ENCODE results near the gene SLC7A14. TPM values are rescaled to one million over a fixed set of nuclear protein-coding genes. Genes with fewer than 3 reads are reported as not detected.

The SLC7A14 gene
- total RNA-seq, 1 donor from 2014 or later: not detected

DNA sequence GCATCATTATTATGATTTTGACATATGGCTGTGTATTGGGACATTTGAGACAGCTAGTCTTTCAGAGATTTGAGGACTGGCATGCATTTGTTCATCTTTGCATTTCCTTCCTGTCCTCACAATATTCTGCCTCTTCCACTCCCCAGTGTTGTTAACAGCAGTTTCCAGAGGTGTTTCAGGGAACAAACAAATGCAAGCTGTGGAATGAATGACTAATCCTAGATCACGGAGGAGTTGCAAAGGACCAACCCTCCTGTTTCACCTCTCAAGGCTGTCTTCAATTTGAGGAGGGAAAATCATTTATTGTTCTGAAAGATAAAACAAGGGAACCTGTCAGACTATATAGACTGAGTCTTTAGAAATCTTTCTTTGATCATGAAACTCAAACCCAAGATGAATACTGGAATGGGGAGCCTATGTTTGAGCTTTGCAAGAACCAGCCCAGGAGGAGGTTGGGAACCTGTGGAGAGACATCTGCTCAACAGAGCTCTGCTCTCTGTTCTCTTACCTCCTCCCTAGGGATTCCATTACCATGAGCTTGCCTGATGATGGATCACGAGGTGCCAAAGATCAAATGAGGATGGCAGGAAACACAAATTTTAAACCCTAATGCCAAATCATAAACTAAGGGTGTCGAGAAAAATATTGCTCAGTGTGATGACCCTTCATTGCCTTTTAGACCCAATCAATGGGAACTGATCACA lies 68.5 kb downstream of the SLC7A14 start:
- no peaks in the 10 kb centered on the region for H3K9me3 ChIP-seq
- DNase-seq (ENCODE audit: low spot score in 2 of 2): no peak
- no peaks in the 10 kb centered on the region for H3K4me1 ChIP-seq
- intact Hi-C loops (cut with DNase I): no loop called here
- no peak overlapping the region for H3K27ac ChIP-seq
- TF ChIP-seq, protein P1, sequence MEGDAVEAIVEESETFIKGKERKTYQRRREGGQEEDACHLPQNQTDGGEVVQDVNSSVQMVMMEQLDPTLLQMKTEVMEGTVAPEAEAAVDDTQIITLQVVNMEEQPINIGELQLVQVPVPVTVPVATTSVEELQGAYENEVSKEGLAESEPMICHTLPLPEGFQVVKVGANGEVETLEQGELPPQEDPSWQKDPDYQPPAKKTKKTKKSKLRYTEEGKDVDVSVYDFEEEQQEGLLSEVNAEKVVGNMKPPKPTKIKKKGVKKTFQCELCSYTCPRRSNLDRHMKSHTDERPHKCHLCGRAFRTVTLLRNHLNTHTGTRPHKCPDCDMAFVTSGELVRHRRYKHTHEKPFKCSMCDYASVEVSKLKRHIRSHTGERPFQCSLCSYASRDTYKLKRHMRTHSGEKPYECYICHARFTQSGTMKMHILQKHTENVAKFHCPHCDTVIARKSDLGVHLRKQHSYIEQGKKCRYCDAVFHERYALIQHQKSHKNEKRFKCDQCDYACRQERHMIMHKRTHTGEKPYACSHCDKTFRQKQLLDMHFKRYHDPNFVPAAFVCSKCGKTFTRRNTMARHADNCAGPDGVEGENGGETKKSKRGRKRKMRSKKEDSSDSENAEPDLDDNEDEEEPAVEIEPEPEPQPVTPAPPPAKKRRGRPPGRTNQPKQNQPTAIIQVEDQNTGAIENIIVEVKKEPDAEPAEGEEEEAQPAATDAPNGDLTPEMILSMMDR (IDR thresholded peaks at IDR 0.05): no peak
- no peak overlapping the region for H3K4me3 ChIP-seq
- no peaks in the 10 kb centered on the region for H3K27me3 ChIP-seq
- H3K36me3 ChIP-seq: no peaks in the 10 kb centered on the region

DNA sequence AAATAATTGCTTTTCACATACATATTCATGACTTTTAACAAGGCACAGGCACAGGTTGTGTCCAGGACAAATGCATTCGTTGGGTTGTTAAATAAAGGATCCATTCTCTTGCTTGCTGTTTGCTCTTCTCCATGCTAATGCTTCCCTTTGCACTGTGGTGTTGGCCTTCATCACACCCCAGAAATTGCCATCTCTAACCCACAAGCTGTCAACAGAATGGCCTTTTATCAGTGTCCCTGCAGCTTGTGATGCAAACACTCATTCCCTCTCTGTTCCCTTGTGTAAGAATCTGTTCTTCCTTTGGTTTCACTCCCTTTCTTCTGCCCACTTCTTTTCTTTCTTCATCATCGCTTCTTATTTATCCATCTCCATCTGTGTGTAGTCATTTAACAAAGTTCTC lies 72.2 kb downstream of the SLC7A14 start:
- Histone ChIP-seq H3K27ac (no peak overlapping the region), H3K27me3 (no peaks in the 10 kb centered on the region), H3K4me1 (no peaks in the 10 kb centered on the region), H3K36me3 (no peaks in the 10 kb centered on the region), H3K9me3 (no peaks in the 10 kb centered on the region), H3K4me3 (no peak overlapping the region)
- TF ChIP-seq, protein P1 (IDR thresholded peaks at IDR 0.05): no peak
- no peak for DNase-seq (ENCODE audit: low spot score in 2 of 2)
- intact Hi-C loops (cut with DNase I): no loop called here

GRCh38 chr3:170511371-170511770 lies 74.5 kb downstream of the SLC7A14 start:
- no peaks in the 10 kb centered on the region for H3K9me3 ChIP-seq
- H3K27ac ChIP-seq: no peak overlapping the region
- no peak overlapping the region for H3K4me3 ChIP-seq
- H3K27me3 ChIP-seq: no peaks in the 10 kb centered on the region
- no peaks in the 10 kb centered on the region for H3K4me1 ChIP-seq
- H3K36me3 ChIP-seq: no peaks in the 10 kb centered on the region
- DNase-seq (ENCODE audit: low spot score in 2 of 2): no peak
- TF ChIP-seq, protein P1 (IDR thresholded peaks at IDR 0.05): no peak
- intact Hi-C loops (cut with DNase I): no loop called here

DNA sequence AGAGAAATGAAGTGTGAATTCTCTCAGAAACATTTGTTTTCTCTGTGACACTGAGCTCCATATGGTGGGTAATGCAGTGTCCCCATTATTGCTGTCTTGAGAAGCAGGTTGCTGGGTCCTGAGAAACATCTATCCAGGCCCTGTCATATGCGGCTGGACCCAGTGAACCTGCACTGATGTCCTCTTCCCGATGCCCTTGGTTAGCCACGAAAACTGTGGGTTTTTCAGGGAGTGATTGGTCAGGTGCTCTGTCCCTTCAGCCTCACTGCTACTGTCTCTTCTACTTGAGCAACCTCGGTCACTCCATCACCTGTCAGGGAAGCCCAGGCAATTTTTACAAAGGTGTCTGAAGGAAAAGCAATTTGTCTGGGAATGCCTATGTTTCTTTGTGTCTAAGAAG lies 77.0 kb downstream of the SLC7A14 start:
- H3K36me3 ChIP-seq: no peaks in the 10 kb centered on the region
- no peak for DNase-seq (ENCODE audit: low spot score in 2 of 2)
- no peak overlapping the region for H3K27ac ChIP-seq
- H3K4me3 ChIP-seq: no peak overlapping the region
- TF ChIP-seq, protein P1 (IDR thresholded peaks at IDR 0.05): no peak
- no peaks in the 10 kb centered on the region for H3K27me3 ChIP-seq
- no peaks in the 10 kb centered on the region for H3K4me1 ChIP-seq
- no peaks in the 10 kb centered on the region for H3K9me3 ChIP-seq
- intact Hi-C loops (cut with DNase I): no loop called here

DNA sequence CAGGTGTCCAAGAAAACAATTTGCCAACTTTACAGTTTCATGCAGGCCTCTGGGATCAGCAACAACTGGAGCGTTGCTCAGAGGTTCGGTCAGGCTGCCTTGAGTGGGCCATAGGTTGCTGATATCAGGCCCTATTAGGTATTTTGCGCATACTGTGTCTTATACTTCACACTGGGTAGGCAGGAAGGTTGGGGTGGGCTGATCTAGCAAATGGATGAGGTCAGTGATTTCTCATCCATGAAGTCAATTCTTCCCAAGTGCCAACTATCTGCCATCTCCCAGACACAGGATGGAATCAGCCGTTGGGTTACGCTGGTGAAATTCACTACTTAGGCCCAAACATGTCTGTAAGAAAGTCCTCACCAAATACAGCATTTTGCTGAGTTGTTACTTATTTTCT lies 77.6 kb downstream of the SLC7A14 start:
- no peak for DNase-seq (ENCODE audit: low spot score in 2 of 2)
- intact Hi-C loops (cut with DNase I): no loop called here
- Histone ChIP-seq H3K4me1 (no peaks in the 10 kb centered on the region), H3K36me3 (no peaks in the 10 kb centered on the region), H3K27ac (no peak overlapping the region), H3K27me3 (no peaks in the 10 kb centered on the region), H3K9me3 (no peaks in the 10 kb centered on the region), H3K4me3 (no peak overlapping the region)
- TF ChIP-seq, protein P1 (IDR thresholded peaks at IDR 0.05): no peak

DNA sequence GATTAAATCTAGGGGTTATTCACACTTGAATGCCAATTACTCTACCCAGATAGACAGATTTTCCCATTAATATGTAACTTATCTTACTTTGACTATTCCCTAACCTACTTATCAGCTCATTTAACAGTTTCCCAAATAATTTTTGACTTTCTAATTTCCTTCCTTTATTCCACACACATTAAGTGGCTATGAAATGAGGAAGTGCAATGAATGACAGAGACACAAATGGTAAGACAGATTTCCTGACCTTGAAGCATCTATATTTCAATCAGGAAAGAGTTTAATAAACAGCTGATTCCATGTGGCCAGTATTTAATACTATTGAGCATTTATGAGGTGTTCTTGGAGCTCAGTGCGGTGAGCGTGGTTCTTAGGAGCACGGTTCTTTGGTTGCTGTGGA lies 78.8 kb downstream of the SLC7A14 start:
- no peak for DNase-seq (ENCODE audit: low spot score in 2 of 2)
- TF ChIP-seq, protein P1 (IDR thresholded peaks at IDR 0.05): no peak
- no peak overlapping the region for H3K27ac ChIP-seq

More for the DNA sequence above, 78.8 kb downstream of the SLC7A14 start:
- H3K27me3 ChIP-seq: no peaks in the 10 kb centered on the region
- H3K9me3 ChIP-seq: no peaks in the 10 kb centered on the region
- H3K36me3 ChIP-seq: no peaks in the 10 kb centered on the region
- no peak overlapping the region for H3K4me3 ChIP-seq
- intact Hi-C loops (cut with DNase I): no loop called here
- no peaks in the 10 kb centered on the region for H3K4me1 ChIP-seq
